Erythroblast (primary cell): ENCODE results near the gene DSCAML1.

Experiments
- DNase-seq, 2 experiments: peaks; one replicate each; lab custom pipeline; 2025; lab: John Stamatoyannopoulos, UW
- GATA1 ChIP-seq: IDR thresholded peaks from 2 replicates; pipeline ENCODE4 v1.6.1; 2011; ENCODE audit warnings: low read depth, mild to moderate bottlenecking, control low read depth, low read length, moderate library complexity
- POLR2A ChIP-seq: IDR thresholded peaks from 2 replicates; pipeline ENCODE4 v1.6.1; 2011; ENCODE audit warnings: mild to moderate bottlenecking, low read length

The DSCAML1 gene

GRCh38 chr11:117796872-117797529 lies at the start of gene DSCAML1:
Gene DSCAML1, minus strand, starts transcription at chr11:117797216. Its CDS starts 137 bp downstream, at chr11:117797079.
- no peak for DNase-seq
- no peak for TF ChIP-seq GATA1
- no peak for TF ChIP-seq POLR2A

- DNase-seq: peak; percentile 59 to 82
- TF ChIP-seq GATA1: no peak
- no peak for TF ChIP-seq POLR2A
These were observed 46.9 kb upstream of the DSCAML1 start for GRCh38 chr11:117843666-117844484.

GRCh38 chr11:117842131-117842941 lies 45.3 kb upstream of the DSCAML1 start:
- no peak for TF ChIP-seq GATA1
- TF ChIP-seq POLR2A: no peak
- no peak for DNase-seq

GRCh38 chr11:117841551-117842031 lies 44.6 kb upstream of the DSCAML1 start:
- TF ChIP-seq GATA1 (no peak), POLR2A (no peak)
- DNase-seq: no peak

- TF ChIP-seq GATA1 (no peak), POLR2A (no peak)
- DNase-seq: no peak
These were observed 44.0 kb upstream of the DSCAML1 start for GRCh38 chr11:117840881-117841550.

- no peak for DNase-seq
- TF ChIP-seq POLR2A (no peak), GATA1 (no peak)
These were observed 43.2 kb upstream of the DSCAML1 start for GRCh38 chr11:117839936-117840813.

GRCh38 chr11:117839380-117839881 lies 42.4 kb upstream of the DSCAML1 start:
- no peak for DNase-seq
- TF ChIP-seq POLR2A (no peak), GATA1 (no peak)

- DNase-seq: no peak
- TF ChIP-seq POLR2A (no peak), GATA1 (no peak)
These were observed 41.9 kb upstream of the DSCAML1 start for GRCh38 chr11:117838901-117839300.

GRCh38 chr11:117837791-117838190 lies 40.8 kb upstream of the DSCAML1 start:
- no peak for DNase-seq
- TF ChIP-seq GATA1 (no peak), POLR2A (no peak)

GRCh38 chr11:117837070-117837776 lies 40.2 kb upstream of the DSCAML1 start:
- no peak for TF ChIP-seq GATA1
- no peak for TF ChIP-seq POLR2A
- no peak for DNase-seq
